ENCODE measurements around the gene KLHDC7A.

KLHDC7A gene

DNA sequence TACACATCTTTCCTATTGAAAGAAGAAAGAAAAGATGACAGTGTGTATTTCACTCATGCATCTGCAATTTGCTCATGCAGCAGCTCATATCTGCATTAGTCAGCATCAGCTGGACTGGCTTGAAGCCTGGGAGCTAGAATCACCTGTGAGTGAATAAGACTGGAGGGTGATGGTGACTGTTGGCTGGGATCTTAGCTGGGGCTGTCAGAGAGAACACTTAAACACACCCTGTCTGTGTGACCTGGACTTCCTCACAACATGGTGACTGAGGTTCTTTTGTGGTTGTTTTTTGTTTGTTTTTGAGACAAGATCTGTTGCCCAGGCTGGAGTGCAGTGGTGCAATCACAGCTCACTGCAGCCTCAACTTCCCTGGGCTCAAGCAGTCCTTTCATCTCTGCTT is 24.9 kb downstream of the KLHDC7A start:
- no peaks in the 10 kb centered on the region for H3K27me3 ChIP-seq (ENCODE audit: low read length)
- H4K20me1 ChIP-seq (ENCODE audit: low read depth, low read length) = no peaks in the 10 kb centered on the region
- no peak overlapping the region for H3K4me3 ChIP-seq (ENCODE audit: insufficient read depth, low read length, poor library complexity, severe bottlenecking)
- no peaks in the 10 kb centered on the region for H3K36me3 ChIP-seq (ENCODE audit: low read length)
- H3F3A ChIP-seq (ENCODE audit: insufficient read depth) = no peaks in the 10 kb centered on the region
- no peak overlapping the region for H3K4me2 ChIP-seq (ENCODE audit: low read depth, low read length, poor library complexity, severe bottlenecking)
- TF ChIP-seq EZH2phosphoT487 (conservative IDR thresholded peaks at IDR 0.05; ENCODE audit: low read length) = no peak
- TF ChIP-seq, protein P1, sequence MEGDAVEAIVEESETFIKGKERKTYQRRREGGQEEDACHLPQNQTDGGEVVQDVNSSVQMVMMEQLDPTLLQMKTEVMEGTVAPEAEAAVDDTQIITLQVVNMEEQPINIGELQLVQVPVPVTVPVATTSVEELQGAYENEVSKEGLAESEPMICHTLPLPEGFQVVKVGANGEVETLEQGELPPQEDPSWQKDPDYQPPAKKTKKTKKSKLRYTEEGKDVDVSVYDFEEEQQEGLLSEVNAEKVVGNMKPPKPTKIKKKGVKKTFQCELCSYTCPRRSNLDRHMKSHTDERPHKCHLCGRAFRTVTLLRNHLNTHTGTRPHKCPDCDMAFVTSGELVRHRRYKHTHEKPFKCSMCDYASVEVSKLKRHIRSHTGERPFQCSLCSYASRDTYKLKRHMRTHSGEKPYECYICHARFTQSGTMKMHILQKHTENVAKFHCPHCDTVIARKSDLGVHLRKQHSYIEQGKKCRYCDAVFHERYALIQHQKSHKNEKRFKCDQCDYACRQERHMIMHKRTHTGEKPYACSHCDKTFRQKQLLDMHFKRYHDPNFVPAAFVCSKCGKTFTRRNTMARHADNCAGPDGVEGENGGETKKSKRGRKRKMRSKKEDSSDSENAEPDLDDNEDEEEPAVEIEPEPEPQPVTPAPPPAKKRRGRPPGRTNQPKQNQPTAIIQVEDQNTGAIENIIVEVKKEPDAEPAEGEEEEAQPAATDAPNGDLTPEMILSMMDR (IDR thresholded peaks at IDR 0.05; ENCODE audit: insufficient read depth, low read length, poor library complexity, severe bottlenecking) = no peak
- H3K79me2 ChIP-seq (ENCODE audit: insufficient read depth, low read length) = no peaks in the 10 kb centered on the region
- no peak overlapping the region for H2AFZ ChIP-seq (ENCODE audit: low read depth, low read length, severe bottlenecking)
- H3K9ac ChIP-seq (ENCODE audit: low read length) = no peak overlapping the region
- H3K9me2 ChIP-seq (replicated peaks; ENCODE audit: insufficient read depth, low read length) = no peaks in the 10 kb centered on the region
- no peak overlapping the region for H3K27ac ChIP-seq (ENCODE audit: low read depth, low read length)
- peaks cover 3% of the 10 kb centered on the region; the same call in 1 of the 2 replicates for H3K9me3 ChIP-seq (ENCODE audit: insufficient read depth, low read length)

DNA sequence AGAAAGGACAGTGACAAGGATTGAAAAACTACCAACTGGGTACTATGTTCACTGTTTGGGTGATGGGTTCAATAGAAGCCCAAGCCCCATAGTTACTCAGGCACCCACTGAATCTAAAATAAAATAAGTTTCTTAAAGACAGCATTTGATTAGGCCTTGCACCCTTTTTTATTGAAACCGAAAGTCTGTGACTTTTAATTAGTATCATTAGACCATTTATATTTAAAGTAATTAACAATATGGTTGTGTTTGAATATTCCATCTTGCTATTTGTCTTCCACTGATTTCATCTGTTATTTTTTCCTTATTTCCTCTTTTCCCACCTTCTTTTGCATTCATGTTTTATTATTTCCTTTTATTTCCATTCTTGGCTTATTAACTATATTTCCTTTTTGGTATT is 27.4 kb downstream of the KLHDC7A start:
- Histone ChIP-seq H3K9me3 (ENCODE audit: insufficient read depth, low read length) (peaks cover 3% of the 10 kb centered on the region; the same call in 1 of the 2 replicates), H3K4me3 (ENCODE audit: insufficient read depth, low read length, poor library complexity, severe bottlenecking) (no peak overlapping the region), H3K79me2 (ENCODE audit: insufficient read depth, low read length) (no peaks in the 10 kb centered on the region), H3K27ac (ENCODE audit: low read depth, low read length) (no peak overlapping the region), H3F3A (ENCODE audit: insufficient read depth) (no peaks in the 10 kb centered on the region), H3K4me2 (ENCODE audit: low read depth, low read length, poor library complexity, severe bottlenecking) (no peak overlapping the region), H4K20me1 (ENCODE audit: low read depth, low read length) (no peaks in the 10 kb centered on the region), H2AFZ (ENCODE audit: low read depth, low read length, severe bottlenecking) (no peak overlapping the region), H3K9me2 (replicated peaks; ENCODE audit: insufficient read depth, low read length) (no peaks in the 10 kb centered on the region), H3K27me3 (ENCODE audit: low read length) (no peaks in the 10 kb centered on the region), H3K36me3 (ENCODE audit: low read length) (no peaks in the 10 kb centered on the region), H3K9ac (ENCODE audit: low read length) (no peak overlapping the region)
- TF ChIP-seq EZH2phosphoT487 (conservative IDR thresholded peaks at IDR 0.05; ENCODE audit: low read length) = no peak
- TF ChIP-seq, protein P1 (IDR thresholded peaks at IDR 0.05; ENCODE audit: insufficient read depth, low read length, poor library complexity, severe bottlenecking) = no peak

DNA sequence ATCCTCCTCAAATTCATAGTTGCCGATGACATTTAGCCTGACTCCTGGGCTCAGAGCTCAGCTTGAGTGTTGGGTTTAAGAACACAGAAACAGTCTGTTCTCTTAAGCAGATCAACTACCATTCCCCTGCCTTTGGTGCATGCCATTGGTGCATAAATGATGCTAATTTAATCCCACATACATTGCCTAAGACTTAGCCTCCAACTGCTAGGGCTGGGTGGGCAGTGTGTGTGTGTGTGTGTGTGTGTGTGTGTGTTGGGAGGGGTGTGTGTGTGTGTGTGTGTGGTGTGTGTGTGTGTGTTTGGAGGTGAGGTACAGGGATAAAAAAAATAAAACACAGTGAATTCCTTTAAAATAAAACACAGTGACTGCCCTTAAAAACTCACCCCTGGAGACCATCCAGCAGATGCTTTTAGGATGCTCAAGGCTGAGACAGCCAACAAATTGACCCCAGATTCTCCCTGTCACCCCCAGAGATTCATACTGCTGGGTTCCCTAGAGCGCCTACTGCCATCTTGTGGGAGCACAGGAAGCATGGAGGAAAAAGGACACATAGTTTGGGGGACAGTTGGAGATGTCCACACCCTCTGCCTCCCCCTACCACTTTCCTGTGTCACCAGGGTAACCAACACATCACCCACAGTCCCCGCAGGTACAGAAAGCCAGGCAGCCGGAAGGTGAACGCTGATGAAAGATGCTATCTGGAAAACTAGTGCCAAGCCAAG is 30.6 kb downstream of the KLHDC7A start:
- no peaks in the 10 kb centered on the region for H3F3A ChIP-seq (ENCODE audit: insufficient read depth)
- H3K4me2 ChIP-seq (ENCODE audit: low read depth, low read length, poor library complexity, severe bottlenecking) = no peak overlapping the region
- H3K9me3 ChIP-seq (ENCODE audit: insufficient read depth, low read length) = peaks cover 3% of the 10 kb centered on the region; the same call in 1 of the 2 replicates
- H4K20me1 ChIP-seq (ENCODE audit: low read depth, low read length) = no peaks in the 10 kb centered on the region
- H3K36me3 ChIP-seq (ENCODE audit: low read length) = no peaks in the 10 kb centered on the region
- TF ChIP-seq EZH2phosphoT487 (conservative IDR thresholded peaks at IDR 0.05; ENCODE audit: low read length) = no peak
- TF ChIP-seq, protein P1 (IDR thresholded peaks at IDR 0.05; ENCODE audit: insufficient read depth, low read length, poor library complexity, severe bottlenecking) = no peak
- no peak overlapping the region for H3K4me3 ChIP-seq (ENCODE audit: insufficient read depth, low read length, poor library complexity, severe bottlenecking)
- H3K27ac ChIP-seq (ENCODE audit: low read depth, low read length) = no peak overlapping the region
- H3K79me2 ChIP-seq (ENCODE audit: insufficient read depth, low read length) = no peaks in the 10 kb centered on the region
- no peaks in the 10 kb centered on the region for H3K9me2 ChIP-seq (replicated peaks; ENCODE audit: insufficient read depth, low read length)
- H2AFZ ChIP-seq (ENCODE audit: low read depth, low read length, severe bottlenecking) = no peak overlapping the region
- H3K27me3 ChIP-seq (ENCODE audit: low read length) = no peaks in the 10 kb centered on the region
- H3K9ac ChIP-seq (ENCODE audit: low read length) = no peak overlapping the region
